CD4-positive, alpha-beta T cell treated with Interleukin-10 for 1 hour (primary cell): Measurements from ENCODE around the gene ADARB2.

ENCODE experiments used
- DNase-seq: peaks from one replicate; pipeline ENCODE4 v3.0.0-alpha.2; 2020

Gene ADARB2

GRCh38 chr10:1608851-1609647 lies 128.3 kb downstream of the ADARB2 start:
- no peak for DNase-seq

- DNase-seq, result no peak
Measured at GRCh38 chr10:1608408-1608807, 128.9 kb downstream of the ADARB2 start.

- no peak for DNase-seq
Measured at GRCh38 chr10:1607466-1607865, 129.9 kb downstream of the ADARB2 start.

GRCh38 chr10:1605999-1606940 lies 131.1 kb downstream of the ADARB2 start:
- no peak for DNase-seq

GRCh38 chr10:1605121-1605520 lies 132.2 kb downstream of the ADARB2 start:
- no peak for DNase-seq

- no peak for DNase-seq
Measured at GRCh38 chr10:1604246-1604645, 133.1 kb downstream of the ADARB2 start.

GRCh38 chr10:1603181-1603580 lies 134.1 kb downstream of the ADARB2 start:
- DNase-seq, result no peak

GRCh38 chr10:1602037-1602484 lies 135.3 kb downstream of the ADARB2 start:
- no peak for DNase-seq

- no peak for DNase-seq
Measured at GRCh38 chr10:1601406-1601805, 135.9 kb downstream of the ADARB2 start.

GRCh38 chr10:1600861-1601260 lies 136.5 kb downstream of the ADARB2 start:
- DNase-seq, result no peak

GRCh38 chr10:1598393-1599153 lies 138.8 kb downstream of the ADARB2 start:
- DNase-seq, result no peak

- no peak for DNase-seq
Measured at GRCh38 chr10:1597370-1598146, 139.8 kb downstream of the ADARB2 start.

- no peak for DNase-seq
Measured at GRCh38 chr10:1596482-1597099, 140.7 kb downstream of the ADARB2 start.

GRCh38 chr10:1595726-1596125 lies 141.6 kb downstream of the ADARB2 start:
- DNase-seq, result no peak

GRCh38 chr10:1595242-1595600 lies 142.1 kb downstream of the ADARB2 start:
- DNase-seq, result no peak

GRCh38 chr10:1594372-1595241 lies 142.7 kb downstream of the ADARB2 start:
- DNase-seq, result no peak

GRCh38 chr10:1591742-1592141 lies 145.6 kb downstream of the ADARB2 start:
- no peak for DNase-seq

- no peak for DNase-seq
Measured at GRCh38 chr10:1591045-1591444, 146.3 kb downstream of the ADARB2 start.

GRCh38 chr10:1589257-1589656 lies 148.1 kb downstream of the ADARB2 start:
- DNase-seq, result no peak

- no peak for DNase-seq
Measured at GRCh38 chr10:1582739-1583138, 154.6 kb downstream of the ADARB2 start.

- no peak for DNase-seq
Measured at GRCh38 chr10:1581189-1581588, 156.1 kb downstream of the ADARB2 start.
